Panc1 (cell line): ENCODE results near the gene EHBP1L1. TPM values are rescaled to one million over a fixed set of nuclear protein-coding genes. Genes with fewer than 3 reads are reported as not detected.
A peak's percentile ranks its signal among the peaks of the same experiment; 100 is the strongest.

Experiments
- ATAC-seq: fragments of 200-7000 bp; cut with Tn5 transposase; 2 replicates; pipeline ENCODE4 v1.9.1; 2020; ENCODE audit warnings: mild to moderate bottlenecking, moderate library complexity
- BruUV-seq: library from RNA; stranded (reverse); fragments of 400-500 nt; replicated peaks from 2 replicates; lab custom pipeline; 2021; lab: Mats Ljungman, UMichigan
- CTCF ChIA-PET: fragments of 300-600 bp; sonication (Branson Sonifier 250); formaldehyde crosslinking; loops from one replicate; lab custom pipeline; 2022; ENCODE audit warnings: antibody characterized with exemption; lab: Charles Lee
- POLR2A ChIA-PET: fragments of 300-600 bp; sonication (Branson Sonifier 250); formaldehyde crosslinking; loops from one replicate; lab custom pipeline; 2022; ENCODE audit warnings: antibody characterized with exemption; lab: Charles Lee
- DNase-seq: peaks from one replicate; pipeline ENCODE4 v3.0.0-alpha.2; 2010; ENCODE audit warnings: low read depth, low spot score
- H3K27ac ChIP-seq: 2 replicates; pipeline ENCODE4 v1.5.1; 2011; ENCODE audit warnings: mild to moderate bottlenecking, low read length, inconsistent platforms
- H3K27me3 ChIP-seq: fragments of 200-500 bp; sonication (Bioruptor generic); 2 replicates; pipeline ENCODE4 v1.6.0; 2014; ENCODE audit warnings: low read length, inconsistent platforms; ENCODE audit not compliant: control insufficient read depth, insufficient read depth
- H3K36me3 ChIP-seq: fragments of 200-500 bp; sonication (Bioruptor generic); 2 replicates; pipeline ENCODE4 v1.5.1; 2014; ENCODE audit warnings: inconsistent platforms, mild to moderate bottlenecking, low read length, moderate library complexity; ENCODE audit not compliant: control insufficient read depth, insufficient read depth
- H3K4me1 ChIP-seq: 2 replicates; pipeline ENCODE4 v1.5.1; 2011; ENCODE audit warnings: inconsistent platforms, mild to moderate bottlenecking, low read length, moderate library complexity; ENCODE audit not compliant: control insufficient read depth, insufficient read depth
- H3K4me3 ChIP-seq, 2 experiments: 2 replicates each; pipeline ENCODE4 v1.5.1; 2011 to 2012; ENCODE audit warnings: low read depth in 2 of 2, low read length in 2 of 2, mild to moderate bottlenecking in 2 of 2, inconsistent platforms in 1 of 2, moderate library complexity in 1 of 2
- H3K9me3 ChIP-seq: fragments of 200-500 bp; sonication (Bioruptor generic); 2 replicates; pipeline ENCODE4 v1.5.1; 2014; ENCODE audit warnings: low read depth, mild to moderate bottlenecking, inconsistent platforms, low read length, moderate library complexity; ENCODE audit not compliant: control insufficient read depth, insufficient read depth
- POLR2AphosphoS5 ChIP-seq: IDR thresholded peaks from 2 replicates; pipeline ENCODE4 v1.6.1; 2012; ENCODE audit warnings: mild to moderate bottlenecking, low read depth, low read length, moderate library complexity
- SIN3A ChIP-seq: IDR thresholded peaks from 2 replicates; pipeline ENCODE4 v1.6.1; 2012; ENCODE audit warnings: low read depth, mild to moderate bottlenecking, low read length, moderate library complexity, borderline replicate concordance; ENCODE audit not compliant: insufficient read depth
- TCF7L2 ChIP-seq: IDR thresholded peaks from 2 replicates; pipeline ENCODE4 v1.6.1; 2011; ENCODE audit warnings: mild to moderate bottlenecking, low read depth, low read length, inconsistent platforms
- in situ Hi-C: cut with HindIII; loops from 2 replicates; pipeline ENCODE4 v1.10.0; 2016; ENCODE audit warnings: low sequenced_read_pairs, low pct_unique_long_range_greater_than_20kb
- intact Hi-C: fragments of 100-400 bp; cut with micrococcal nuclease; formaldehyde crosslinking; loops from one replicate; pipeline ENCODE4 v1.10.0; 2022; ENCODE audit not compliant: unreplicated experiment
- total RNA-seq: library from RNA; stranded (reverse); gene quantifications from one replicate; pipeline ENCODE4 v1.2.1, GENCODE V29; 2021; ENCODE audit not compliant: unreplicated experiment
- TF ChIP-seq, protein P1 (sequence below): fragments of 450-650 bp; IDR thresholded peaks from 2 replicates; pipeline ENCODE4 v1.5.1; 2017; ENCODE audit warnings: mild to moderate bottlenecking
- TF ChIP-seq, protein P2 (sequence below), 2 experiments: IDR thresholded peaks; 2 replicates each; pipeline ENCODE4 v1.6.1; 2011 to 2012; ENCODE audit warnings: low read depth in 2 of 2, control low read depth in 1 of 2, low read length in 1 of 2, mild to moderate bottlenecking in 1 of 2, moderate library complexity in 1 of 2; ENCODE audit not compliant: insufficient read depth in 1 of 2

Gene EHBP1L1
- total RNA-seq, 1 experiment from 2014 or later = 108 TPM

DNA sequence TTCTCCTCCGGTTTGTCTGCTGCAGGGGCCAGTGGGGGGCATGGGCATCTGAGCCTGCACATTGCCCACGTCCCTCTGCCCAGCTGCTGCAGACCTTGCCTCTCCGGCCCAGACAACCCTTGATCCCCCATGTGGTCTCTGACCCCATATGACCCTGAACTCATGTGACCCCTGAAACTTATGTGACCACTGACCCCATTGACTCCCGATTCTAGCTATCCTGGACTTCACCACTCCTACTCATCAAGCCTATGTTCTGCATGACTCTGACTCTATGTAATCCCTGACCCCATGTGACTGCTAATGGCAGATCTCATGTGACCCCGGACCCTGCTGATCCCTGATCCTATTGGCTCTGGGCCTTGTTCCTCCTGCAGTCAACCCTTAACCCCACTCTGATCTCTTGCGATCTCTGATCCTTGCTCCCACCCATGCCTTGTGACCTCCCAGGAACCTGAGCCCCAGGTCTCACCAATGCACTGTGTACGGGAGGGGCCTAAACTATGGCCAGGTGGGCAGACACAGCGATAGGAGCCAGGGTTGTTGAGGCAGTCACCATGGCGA, 23.4 kb upstream of the EHBP1L1 start:
- Histone ChIP-seq H3K9me3 (no peaks in the 10 kb centered on the region), H3K4me1 (peaks cover 55% of the 10 kb centered on the region), H3K36me3 (no peaks in the 10 kb centered on the region), H3K27ac (no peak overlapping the region), H3K27me3 (no peaks in the 10 kb centered on the region), H3K4me3 (no peak overlapping the region)
- DNase-seq (no peak), ATAC-seq (no peak)
- POLR2A ChIA-PET = no interaction called here
- in situ Hi-C loops = no loop called here
- CTCF ChIA-PET = interaction anchor here (0.6 to 2.3 kb wide), 7 partner anchors 12 to 39 kb away, joined by 3 to 22 read pairs (median 4); partner anchors contain the start of genes FAM89B, SCYL1 and ZNRD2
- intact Hi-C loops = loop anchor here (10.0 kb wide), 1 partner anchor 302 kb away; the partner anchor contains the start of gene CFL1
- TF ChIP-seq, protein P1, sequence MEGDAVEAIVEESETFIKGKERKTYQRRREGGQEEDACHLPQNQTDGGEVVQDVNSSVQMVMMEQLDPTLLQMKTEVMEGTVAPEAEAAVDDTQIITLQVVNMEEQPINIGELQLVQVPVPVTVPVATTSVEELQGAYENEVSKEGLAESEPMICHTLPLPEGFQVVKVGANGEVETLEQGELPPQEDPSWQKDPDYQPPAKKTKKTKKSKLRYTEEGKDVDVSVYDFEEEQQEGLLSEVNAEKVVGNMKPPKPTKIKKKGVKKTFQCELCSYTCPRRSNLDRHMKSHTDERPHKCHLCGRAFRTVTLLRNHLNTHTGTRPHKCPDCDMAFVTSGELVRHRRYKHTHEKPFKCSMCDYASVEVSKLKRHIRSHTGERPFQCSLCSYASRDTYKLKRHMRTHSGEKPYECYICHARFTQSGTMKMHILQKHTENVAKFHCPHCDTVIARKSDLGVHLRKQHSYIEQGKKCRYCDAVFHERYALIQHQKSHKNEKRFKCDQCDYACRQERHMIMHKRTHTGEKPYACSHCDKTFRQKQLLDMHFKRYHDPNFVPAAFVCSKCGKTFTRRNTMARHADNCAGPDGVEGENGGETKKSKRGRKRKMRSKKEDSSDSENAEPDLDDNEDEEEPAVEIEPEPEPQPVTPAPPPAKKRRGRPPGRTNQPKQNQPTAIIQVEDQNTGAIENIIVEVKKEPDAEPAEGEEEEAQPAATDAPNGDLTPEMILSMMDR = no peak; the same call in 1 of the 2 replicates
- TF ChIP-seq TCF7L2 (no peak), POLR2AphosphoS5 (no peak), SIN3A (no peak)
- TF ChIP-seq, protein P2, sequence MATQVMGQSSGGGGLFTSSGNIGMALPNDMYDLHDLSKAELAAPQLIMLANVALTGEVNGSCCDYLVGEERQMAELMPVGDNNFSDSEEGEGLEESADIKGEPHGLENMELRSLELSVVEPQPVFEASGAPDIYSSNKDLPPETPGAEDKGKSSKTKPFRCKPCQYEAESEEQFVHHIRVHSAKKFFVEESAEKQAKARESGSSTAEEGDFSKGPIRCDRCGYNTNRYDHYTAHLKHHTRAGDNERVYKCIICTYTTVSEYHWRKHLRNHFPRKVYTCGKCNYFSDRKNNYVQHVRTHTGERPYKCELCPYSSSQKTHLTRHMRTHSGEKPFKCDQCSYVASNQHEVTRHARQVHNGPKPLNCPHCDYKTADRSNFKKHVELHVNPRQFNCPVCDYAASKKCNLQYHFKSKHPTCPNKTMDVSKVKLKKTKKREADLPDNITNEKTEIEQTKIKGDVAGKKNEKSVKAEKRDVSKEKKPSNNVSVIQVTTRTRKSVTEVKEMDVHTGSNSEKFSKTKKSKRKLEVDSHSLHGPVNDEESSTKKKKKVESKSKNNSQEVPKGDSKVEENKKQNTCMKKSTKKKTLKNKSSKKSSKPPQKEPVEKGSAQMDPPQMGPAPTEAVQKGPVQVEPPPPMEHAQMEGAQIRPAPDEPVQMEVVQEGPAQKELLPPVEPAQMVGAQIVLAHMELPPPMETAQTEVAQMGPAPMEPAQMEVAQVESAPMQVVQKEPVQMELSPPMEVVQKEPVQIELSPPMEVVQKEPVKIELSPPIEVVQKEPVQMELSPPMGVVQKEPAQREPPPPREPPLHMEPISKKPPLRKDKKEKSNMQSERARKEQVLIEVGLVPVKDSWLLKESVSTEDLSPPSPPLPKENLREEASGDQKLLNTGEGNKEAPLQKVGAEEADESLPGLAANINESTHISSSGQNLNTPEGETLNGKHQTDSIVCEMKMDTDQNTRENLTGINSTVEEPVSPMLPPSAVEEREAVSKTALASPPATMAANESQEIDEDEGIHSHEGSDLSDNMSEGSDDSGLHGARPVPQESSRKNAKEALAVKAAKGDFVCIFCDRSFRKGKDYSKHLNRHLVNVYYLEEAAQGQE (IDR thresholded peaks at IDR 0.05; ENCODE audit: insufficient read depth in 1 of 2, low read depth in 2 of 2, low read length in 1 of 2) = no peak
- BruUV-seq = no TSS peak

DNA sequence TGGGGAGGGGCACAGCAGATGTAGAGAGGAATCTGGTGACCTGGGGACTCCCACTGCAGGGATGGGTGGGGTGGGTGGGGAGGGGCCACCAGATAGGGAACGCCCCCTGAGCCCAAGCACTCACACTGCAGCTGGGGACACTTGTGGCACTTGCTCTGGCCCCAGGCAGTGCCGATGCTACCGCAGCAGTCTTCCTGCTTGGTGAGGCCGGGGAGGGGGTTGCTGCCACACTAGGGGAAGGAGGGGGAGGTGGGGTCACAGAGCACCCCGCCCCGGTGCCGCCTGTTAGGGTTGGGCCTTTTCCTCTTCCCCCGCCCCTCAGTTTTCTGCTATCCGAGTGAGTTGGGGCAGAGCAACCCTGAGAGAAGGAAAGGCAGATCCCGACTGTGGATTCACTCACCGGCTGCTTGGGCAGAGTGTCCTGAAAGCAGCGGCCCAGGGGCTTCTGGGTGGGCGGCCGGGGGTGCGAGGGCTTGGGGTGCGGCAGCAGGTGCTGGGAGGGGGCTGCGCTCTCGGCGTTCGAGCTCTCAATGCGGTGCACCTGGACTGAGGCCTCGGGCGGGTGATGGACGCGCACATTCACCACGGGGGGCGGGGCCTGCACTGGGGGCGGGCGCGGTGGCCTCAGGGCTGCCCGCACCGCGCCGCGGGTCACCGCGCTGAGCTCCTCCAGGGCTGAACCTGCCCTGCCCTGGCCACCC, 22.4 kb upstream of the EHBP1L1 start:
- ChIA-PET POLR2A (interaction anchor here (0.7 kb wide), 1 partner anchor 17 kb away, joined by 9 read pairs; no protein-coding TSS in a partner anchor), CTCF (interaction anchor here (2.3 kb wide), 1 partner anchor 13 kb away, joined by 22 read pairs; no protein-coding TSS in a partner anchor)
- DNase-seq (no peak), ATAC-seq (peak; percentile 15)
- Histone ChIP-seq H3K27ac (peak overlapping the region; percentile 46), H3K27me3 (no peaks in the 10 kb centered on the region), H3K9me3 (no peaks in the 10 kb centered on the region), H3K4me1 (peaks cover 55% of the 10 kb centered on the region), H3K4me3 (no peak overlapping the region), H3K36me3 (no peaks in the 10 kb centered on the region)
- TF ChIP-seq, protein P2 (IDR thresholded peaks at IDR 0.05; ENCODE audit: insufficient read depth in 1 of 2, low read depth in 2 of 2, low read length in 1 of 2) = no peak
- TF ChIP-seq, protein P1 = no peak
- no peak for TF ChIP-seq POLR2AphosphoS5
- no peak for TF ChIP-seq SIN3A
- TF ChIP-seq TCF7L2 = no peak
- in situ Hi-C loops = no loop called here
- intact Hi-C loops = loop anchor here (10.0 kb wide), 1 partner anchor 301 kb away; the partner anchor contains the start of gene CFL1
- no TSS peak for BruUV-seq
